IMR-90 (cell line): ENCODE measurements around the gene HAND1. TPM values are rescaled to one million over a fixed set of nuclear protein-coding genes. Genes with fewer than 3 reads are reported as not detected.

Experiments
- ATAC-seq: fragments of 200-7000 bp; cut with Tn5 transposase; 2 replicates; pipeline ENCODE4 v1.9.1; 2020; ENCODE audit warnings: low read depth, mild to moderate bottlenecking, moderate library complexity
- BruUV-seq: library from RNA; stranded (reverse); fragments of 400-500 nt; replicated peaks from 2 replicates; lab custom pipeline; 2021; lab: Mats Ljungman, UMichigan
- CTCF ChIA-PET: fragments of 300-600 bp; formaldehyde crosslinking; extraction: SDS; loops from one replicate; lab custom pipeline; 2021; ENCODE audit warnings: antibody characterized with exemption; lab: Yijun Ruan, JAX
- POLR2A ChIA-PET: fragments of 300-600 bp; sonication (Branson Sonifier 250); formaldehyde crosslinking; loops from one replicate; lab custom pipeline; 2022; ENCODE audit warnings: antibody characterized with exemption; ENCODE audit not compliant: unreplicated experiment; lab: Charles Lee
- DNase-seq: peaks from one replicate; pipeline ENCODE4 v3.0.0; 2013
- H2AFZ ChIP-seq: replicated peaks from 2 replicates; pipeline ENCODE3; 2013; ENCODE audit warnings: low read length, mild to moderate bottlenecking; ENCODE audit not compliant: poor library complexity
- H2AK5ac ChIP-seq: 2 replicates; pipeline ENCODE4 v1.6.1; 2013; ENCODE audit warnings: low read depth, low read length, inconsistent platforms
- H2AK9ac ChIP-seq: replicated peaks from 2 replicates; pipeline ENCODE3; 2013; ENCODE audit warnings: mild to moderate bottlenecking, low read depth, low read length, moderate library complexity; ENCODE audit not compliant: poor library complexity
- H2BK120ac ChIP-seq: 2 replicates; pipeline ENCODE4 v1.6.1; 2013; ENCODE audit warnings: low read depth, low read length, inconsistent platforms
- H2BK15ac ChIP-seq: 3 replicates; pipeline ENCODE4 v1.6.1; 2013; ENCODE audit warnings: low read depth, low read length, inconsistent platforms
- H2BK20ac ChIP-seq: 2 replicates; pipeline ENCODE4 v1.6.1; 2013; ENCODE audit warnings: low read depth, mild to moderate bottlenecking, inconsistent platforms, low read length, moderate library complexity
- H2BK5ac ChIP-seq: 2 replicates; pipeline ENCODE4 v1.6.1; 2013; ENCODE audit warnings: mild to moderate bottlenecking, low read depth, low read length, inconsistent platforms; ENCODE audit not compliant: poor library complexity, severe bottlenecking
- H3K14ac ChIP-seq: replicated peaks from 2 replicates; pipeline ENCODE4 v1.6.1; 2013; ENCODE audit warnings: low read depth, low read length, inconsistent platforms
- H3K18ac ChIP-seq: 2 replicates; pipeline ENCODE4 v1.6.1; 2013; ENCODE audit warnings: low read depth, low read length, control low read depth
- H3K23ac ChIP-seq: 2 replicates; pipeline ENCODE4 v1.6.1; 2013; ENCODE audit warnings: low read depth, low read length, inconsistent platforms
- H3K27ac ChIP-seq: 2 replicates; pipeline ENCODE4 v1.5.1; 2013; ENCODE audit warnings: mild to moderate bottlenecking, control low read depth, low read length; ENCODE audit not compliant: insufficient read depth
- H3K27me3 ChIP-seq: 2 replicates; pipeline ENCODE4 v1.6.1; 2013; ENCODE audit warnings: low read length; ENCODE audit not compliant: control insufficient read depth, insufficient read depth
- H3K36me3 ChIP-seq: 2 replicates; pipeline ENCODE4 v1.6.1; 2013; ENCODE audit warnings: low read length, mixed read lengths; ENCODE audit not compliant: control insufficient read depth, insufficient read depth
- H3K4ac ChIP-seq: 2 replicates; pipeline ENCODE4 v1.6.1; 2013; ENCODE audit warnings: low read depth, low read length, inconsistent platforms
- H3K4me1 ChIP-seq: 2 replicates; pipeline ENCODE4 v1.6.1; 2013; ENCODE audit warnings: low read length, mixed read lengths; ENCODE audit not compliant: control insufficient read depth, insufficient read depth
- H3K4me2 ChIP-seq: 2 replicates; pipeline ENCODE4 v1.6.1; 2013; ENCODE audit warnings: low read depth, mild to moderate bottlenecking, control low read depth, low read length, moderate library complexity
- H3K4me3 ChIP-seq: 2 replicates; pipeline ENCODE4 v1.5.1; 2013; ENCODE audit warnings: low read depth, mild to moderate bottlenecking, control low read depth, low read length, moderate library complexity; ENCODE audit not compliant: insufficient read depth
- H3K56ac ChIP-seq: 2 replicates; pipeline ENCODE4 v1.6.1; 2013; ENCODE audit warnings: low read length, inconsistent platforms; ENCODE audit not compliant: insufficient read depth; ENCODE audit errors: extremely low read depth
- H3K79me1 ChIP-seq, 2 experiments: 2 replicates each; pipeline ENCODE4 v1.6.1; 2013; ENCODE audit warnings: low read length in 2 of 2, inconsistent platforms in 1 of 2, low read depth in 1 of 2
- H3K9ac ChIP-seq: 2 replicates; pipeline ENCODE4 v1.6.1; 2013; ENCODE audit warnings: low read depth, low read length, control low read depth
- H3K9me1 ChIP-seq: 2 replicates; pipeline ENCODE4 v1.6.1; 2013; ENCODE audit warnings: low read length, inconsistent platforms; ENCODE audit not compliant: insufficient read depth
- H3K9me3 ChIP-seq: 2 replicates; pipeline ENCODE4 v1.6.1; 2013; ENCODE audit warnings: low read length; ENCODE audit not compliant: control insufficient read depth, insufficient read depth
- H4K20me1 ChIP-seq: 2 replicates; pipeline ENCODE4 v1.6.1; 2013; ENCODE audit warnings: low read length, inconsistent platforms; ENCODE audit not compliant: insufficient read depth
- H4K5ac ChIP-seq: 2 replicates; pipeline ENCODE4 v1.6.1; 2013; ENCODE audit warnings: mild to moderate bottlenecking, low read depth, low read length, control low read depth
- H4K8ac ChIP-seq, 2 experiments: 2 replicates each; pipeline ENCODE4 v1.6.1; 2013; ENCODE audit warnings: low read depth in 2 of 2, low read length in 2 of 2, control low read depth in 1 of 2, inconsistent platforms in 1 of 2
- H4K91ac ChIP-seq: 2 replicates; pipeline ENCODE4 v1.6.1; 2013; ENCODE audit warnings: low read depth, low read length, inconsistent platforms; ENCODE audit not compliant: insufficient read depth
- FOS ChIP-seq: fragments of 150-350 bp; IDR thresholded peaks from 2 replicates; pipeline ENCODE4 v1.6.1; 2016; ENCODE audit warnings: low read depth, low read length
- MAZ ChIP-seq: IDR thresholded peaks from 2 replicates; pipeline ENCODE4 v1.6.1; 2012; ENCODE audit warnings: low read depth, mild to moderate bottlenecking, low read length, improper control_type of control experiment, moderate library complexity, borderline replicate concordance
- WGBS, 2 experiments: methylation state at CpG; one replicate each; pipeline versions ENCODE4 v1.1.5 to v1.1.7; 2013; ENCODE audit warnings: missing lambda C conversion rate in 2 of 2; ENCODE audit not compliant: insufficient read length in 1 of 2; ENCODE audit errors: extremely low coverage in 2 of 2; 5-methylcytosine and 5-hydroxymethylcytosine counted together
- dilution Hi-C: fragments of 300-500 bp; cut with HindIII; formaldehyde crosslinking; loops from one replicate; pipeline ENCODE4 v1.14.3; 2018; ENCODE audit warnings: low sequenced_read_pairs; ENCODE audit not compliant: unreplicated experiment
- in situ Hi-C: fragments of 300-500 bp; cut with MboI; formaldehyde crosslinking; loops from 3 replicates; pipeline ENCODE4 v1.14.3; 2019; ENCODE audit warnings: low sequenced_read_pairs, inconsistent platforms, mixed read lengths
- intact Hi-C: fragments of 100-400 bp; cut with micrococcal nuclease; formaldehyde crosslinking; loops from 2 replicates; pipeline ENCODE4 v1.10.0; 2022
- polyA plus RNA-seq, 3 experiments: library from polyadenylated mRNA; depleted of rRNA; stranded (reverse); fragments of >200 nt; gene quantifications; 2 replicates each; pipeline ENCODE4 v1.2.3, GENCODE V29; 2012; ENCODE audit warnings: low replicate concordance in 1 of 3
- total RNA-seq: library from RNA; depleted of rRNA; stranded (reverse); fragments of >200 nt; gene quantifications from 2 replicates; pipeline ENCODE4 v1.2.3, GENCODE V29; 2012

HAND1 gene
- total and polyA plus RNA-seq, 2 of the 4 experiments (the other 2 are of a cell fraction), result not detected

- H4K20me1 ChIP-seq, result peaks cover 35% of the 10 kb centered on the region
- in situ Hi-C loops, result loop anchor here (25.0 kb wide), 1 partner anchor 363 kb away; no protein-coding TSS in a partner anchor
These were observed 28.2 kb downstream of the HAND1 start for GRCh38 chr5:154449786-154450185.

More at GRCh38 chr5:154449786-154450185, 28.2 kb downstream of the HAND1 start:
- TF ChIP-seq MAZ (no peak), FOS (peak; percentile 62; the same call in 1 of the 2 replicates)
- H2AK9ac ChIP-seq, result no peak overlapping the region
- H3K27ac ChIP-seq, result no peak overlapping the region
- peaks cover 34 to 47% of the 10 kb centered on the region in 2 experiments for H3K79me1 ChIP-seq
- H2BK15ac ChIP-seq, result no peak overlapping the region
- intact Hi-C loops, result loop anchor here (5.0 kb wide), 1 partner anchor 488 kb away; the partner anchor contains the start of gene GEMIN5
- no peaks in the 10 kb centered on the region for H3K9me3 ChIP-seq
- H2AK5ac ChIP-seq, result no peak overlapping the region
- ATAC-seq, result no peak
- WGBS, 2 experiments, result no CpG with 5 or more reads among the region's 2 CpGs
- H4K91ac ChIP-seq, result no peak overlapping the region
- peaks cover 15% of the 10 kb centered on the region for H3K9me1 ChIP-seq
- H2BK20ac ChIP-seq, result no peak overlapping the region
- dilution Hi-C loops, result no loop called here
- DNase-seq, result peak; percentile 54
- no peak overlapping the region for H2BK5ac ChIP-seq
- H3K4me2 ChIP-seq, result 0 out of 2 replicates have a peak overlapping the region, but pooled peaks have one; percentile 2
- no peak overlapping the region for H2AFZ ChIP-seq
- peaks cover 26% of the 10 kb centered on the region for H3K36me3 ChIP-seq
- ChIA-PET POLR2A (no interaction called here), CTCF (interaction anchor here (0.6 to 1.2 kb wide), 3 partner anchors 9 to 377 kb away, joined by 3 to 4 read pairs (median 3); no protein-coding TSS in a partner anchor)
- H3K9ac ChIP-seq, result no peak overlapping the region
- no peak overlapping the region for H3K18ac ChIP-seq
- no peak overlapping the region for H3K4ac ChIP-seq
- H3K27me3 ChIP-seq, result no peaks in the 10 kb centered on the region
- BruUV-seq, result no TSS peak
- no peak overlapping the region for H4K8ac ChIP-seq
- no peak overlapping the region for H3K4me3 ChIP-seq
- no peak overlapping the region for H3K23ac ChIP-seq
- no peak overlapping the region for H3K56ac ChIP-seq
- peaks cover 7% of the 10 kb centered on the region for H3K4me1 ChIP-seq
- H4K5ac ChIP-seq, result no peak overlapping the region
- no peak overlapping the region for H2BK120ac ChIP-seq
- H3K14ac ChIP-seq, result no peak overlapping the region
